K562 (cell line): ENCODE measurements around the gene MYADML2. TPM values are rescaled to one million over a fixed set of nuclear protein-coding genes. Genes with fewer than 3 reads are reported as not detected.

Experiments
- BCOR ChIP-seq: fragments of 450-650 bp; IDR thresholded peaks from 2 replicates; pipeline ENCODE4 v1.6.1; 2016
- E2F1 ChIP-seq: sonication (generic); formaldehyde crosslinking; IDR thresholded peaks from 2 replicates; pipeline ENCODE4 v1.8.1; 2023; ENCODE audit warnings: mild to moderate bottlenecking, missing genetic modification reagents, moderate library complexity
- E2F3 ChIP-seq: fragments of 250-450 bp; sonication (Bioruptor Pico); IDR thresholded peaks from 2 replicates; pipeline ENCODE4 v1.4.0; 2020; ENCODE audit warnings: mild to moderate bottlenecking
- GABPA ChIP-seq: fragments of 200-800 bp; sonication (Bioruptor generic); conservative IDR thresholded peaks from 2 replicates; pipeline ENCODE4 v1.6.1; 2016; ENCODE audit warnings: low read depth, missing genetic modification characterization, missing compliant biosample characterization
- GTF2F1 ChIP-seq: IDR thresholded peaks from 2 replicates; pipeline ENCODE4 v1.6.1; 2011; ENCODE audit warnings: low read depth, low read length, improper control_type of control experiment
- KLF1 ChIP-seq: fragments of 450-650 bp; IDR thresholded peaks from 2 replicates; pipeline ENCODE4 v1.6.1; 2016; ENCODE audit warnings: missing genetic modification characterization, missing compliant biosample characterization
- KLF10 ChIP-seq: fragments of 250-450 bp; sonication (Bioruptor Pico); IDR thresholded peaks from 2 replicates; pipeline ENCODE4 v1.6.1; 2021; ENCODE audit warnings: matching md5 sums
- KLF13 ChIP-seq: fragments of 450-650 bp; IDR thresholded peaks from 2 replicates; pipeline ENCODE4 v1.6.1; 2016; ENCODE audit warnings: missing genetic modification characterization, low read depth, mild to moderate bottlenecking, missing compliant biosample characterization, moderate library complexity, borderline replicate concordance
- LEF1 ChIP-seq: fragments of 450-650 bp; IDR thresholded peaks from 2 replicates; pipeline ENCODE4 v1.6.1; 2016; ENCODE audit warnings: mild to moderate bottlenecking
- NEUROD1 ChIP-seq: fragments of 150-350 bp; IDR thresholded peaks from 2 replicates; pipeline ENCODE4 v1.6.1; 2014; ENCODE audit warnings: borderline replicate concordance, low read length, low read depth; ENCODE audit not compliant: partially characterized antibody
- NR2C2 ChIP-seq, 2 experiments: fragments of 200-800 bp in 1 of 2; sonication (Bioruptor generic) in 1 of 2; sonication (generic) in 1 of 2; formaldehyde crosslinking in 1 of 2; IDR thresholded peaks; 2 replicates each; pipeline versions ENCODE4 v1.6.1 to v1.8.0; 2016 to 2022; ENCODE audit warnings: mild to moderate bottlenecking in 1 of 2, missing compliant biosample characterization in 1 of 2, missing genetic modification characterization in 1 of 2, missing genetic modification reagents in 1 of 2
- OTX1 ChIP-seq: fragments of 450-650 bp; formaldehyde crosslinking; IDR thresholded peaks from 2 replicates; pipeline ENCODE4 v1.4.0; 2022; ENCODE audit warnings: mild to moderate bottlenecking
- PYGO2 ChIP-seq: fragments of 450-650 bp; IDR thresholded peaks from 2 replicates; pipeline ENCODE4 v1.6.1; 2016; ENCODE audit warnings: mild to moderate bottlenecking, missing genetic modification characterization, moderate library complexity, missing compliant biosample characterization
- SIN3A ChIP-seq, 2 experiments: fragments of 150-350 bp in 1 of 2; IDR thresholded peaks; 2 replicates each; pipeline ENCODE4 v1.6.1; 2011 to 2016; ENCODE audit warnings: borderline replicate concordance in 2 of 2, low read depth in 2 of 2, low read length in 2 of 2, mild to moderate bottlenecking in 2 of 2, moderate library complexity in 2 of 2; ENCODE audit not compliant: control insufficient read depth in 1 of 2
- SPI1 ChIP-seq: IDR thresholded peaks from 2 replicates; pipeline ENCODE4 v1.6.1; 2011; ENCODE audit warnings: low read depth, low read length, control low read depth, borderline replicate concordance
- TEAD1 ChIP-seq, 2 experiments: fragments of 450-650 bp in 1 of 2; sonication (generic) in 1 of 2; formaldehyde crosslinking; IDR thresholded peaks; 2 replicates each; pipeline versions ENCODE4 v1.4.0 to v1.8.0; 2020 to 2022; ENCODE audit warnings: mild to moderate bottlenecking in 2 of 2, missing genetic modification reagents in 1 of 2
- XRCC3 ChIP-seq: fragments of 450-650 bp; IDR thresholded peaks from 2 replicates; pipeline ENCODE4 v1.6.1; 2017; ENCODE audit warnings: mild to moderate bottlenecking, moderate library complexity
- ZBTB8A ChIP-seq: fragments of 450-650 bp; IDR thresholded peaks from 2 replicates; pipeline ENCODE4 v1.6.1; 2018; ENCODE audit warnings: mild to moderate bottlenecking, moderate library complexity; ENCODE audit not compliant: partially characterized antibody
- ZNF408 ChIP-seq: fragments of 250-450 bp; sonication (Bioruptor Pico); IDR thresholded peaks from 2 replicates; pipeline ENCODE4 v1.4.0; 2020; ENCODE audit warnings: low read depth, mild to moderate bottlenecking, moderate library complexity
- ZNF586 ChIP-seq: fragments of 450-650 bp; formaldehyde crosslinking; conservative IDR thresholded peaks from 2 replicates; pipeline ENCODE4 v1.4.0; 2020; ENCODE audit warnings: mild to moderate bottlenecking, moderate library complexity
- ZNF717 ChIP-seq: fragments of 250-450 bp; sonication (Bioruptor Pico); IDR thresholded peaks from 2 replicates; pipeline ENCODE4 v1.5.0; 2021
- polyA plus RNA-seq, 8 experiments: library from polyadenylated mRNA; depleted of rRNA in 4 of 8; stranded (reverse) in 5 of 8; unstranded in 3 of 8; fragments of >200 nt; fragmentation: Nextera tagmentation in 2 of 8; fragmentation: Illumina TruSeq in 1 of 8; extraction: Ambion mirVana in 2 of 8; extraction: Trizol in 1 of 8; gene quantifications; 2 replicates each; pipeline versions ENCODE4 v1.2.1 to v1.2.3, GENCODE V29; 2011 to 2014; ENCODE audit warnings: inconsistent platforms in 1 of 8, missing spikeins in 1 of 8
- total RNA-seq, 7 experiments: library from RNA; depleted of rRNA in 6 of 7; stranded (reverse); fragments of >200 nt in 6 of 7; fragmentation: Illumina TruSeq in 2 of 7; extraction: Trizol in 2 of 7; gene quantifications; 2 replicates each; pipeline versions ENCODE4 v1.2.1 to v1.2.3, GENCODE V29; 2011 to 2021; ENCODE audit warnings: low replicate concordance in 1 of 7
- TF ChIP-seq, protein P1 (sequence below): fragments of 200-400 bp; formaldehyde crosslinking; IDR thresholded peaks from 2 replicates; pipeline ENCODE4 v1.6.1; 2017; ENCODE audit warnings: mild to moderate bottlenecking, low read depth, low read length, moderate library complexity
- TF ChIP-seq, protein P2 (sequence below), 2 experiments: fragments of 450-650 bp in 1 of 2; sonication (generic) in 1 of 2; formaldehyde crosslinking in 1 of 2; IDR thresholded peaks in 1 of 2; conservative IDR thresholded peaks in 1 of 2; 2 replicates each; pipeline versions ENCODE4 v1.6.1 to v1.8.1; 2016 to 2023; ENCODE audit warnings: mild to moderate bottlenecking in 2 of 2, moderate library complexity in 2 of 2, inconsistent platforms in 1 of 2, missing genetic modification reagents in 1 of 2

MYADML2 gene
- total and polyA plus RNA-seq, 9 of the 15 experiments (the other 6 are each of a cell fraction or from before 2014, with no cell fraction given) = not detected

DNA sequence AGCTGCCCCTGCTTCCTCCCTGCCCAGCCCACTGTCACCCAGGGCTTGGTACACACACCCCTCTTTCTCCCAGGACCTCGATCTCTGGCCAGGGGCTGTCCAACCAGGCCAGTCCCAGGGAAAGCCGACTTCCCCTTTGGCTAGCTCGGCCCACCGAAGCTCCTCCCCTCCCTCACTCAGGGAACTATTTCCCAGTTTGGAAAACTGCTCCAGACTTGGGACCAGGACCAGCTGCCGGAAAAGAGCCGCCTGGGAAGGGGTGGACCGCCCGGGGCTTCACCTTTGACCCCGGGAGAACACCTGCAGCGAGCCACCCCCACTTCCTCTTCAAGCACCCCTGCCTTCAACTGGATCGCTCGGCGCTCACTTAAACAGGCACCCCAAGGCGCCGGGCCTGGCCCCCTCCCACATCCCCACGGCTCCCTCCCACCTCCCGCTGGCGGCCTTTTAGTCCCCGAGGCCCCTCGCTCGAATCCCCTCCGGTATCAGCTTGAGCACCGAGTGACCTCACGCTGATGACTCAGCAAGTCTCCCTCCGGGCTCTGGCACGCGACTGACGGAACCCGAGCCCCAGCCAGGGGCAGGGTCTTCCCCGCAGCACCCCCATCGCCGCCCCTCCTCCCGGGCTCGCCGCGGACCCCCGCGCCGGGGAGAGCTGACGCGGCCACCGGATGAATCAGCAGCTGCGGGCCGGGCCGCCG lies 20.4 kb downstream of the MYADML2 start (continued):
- TF ChIP-seq, protein P1, sequence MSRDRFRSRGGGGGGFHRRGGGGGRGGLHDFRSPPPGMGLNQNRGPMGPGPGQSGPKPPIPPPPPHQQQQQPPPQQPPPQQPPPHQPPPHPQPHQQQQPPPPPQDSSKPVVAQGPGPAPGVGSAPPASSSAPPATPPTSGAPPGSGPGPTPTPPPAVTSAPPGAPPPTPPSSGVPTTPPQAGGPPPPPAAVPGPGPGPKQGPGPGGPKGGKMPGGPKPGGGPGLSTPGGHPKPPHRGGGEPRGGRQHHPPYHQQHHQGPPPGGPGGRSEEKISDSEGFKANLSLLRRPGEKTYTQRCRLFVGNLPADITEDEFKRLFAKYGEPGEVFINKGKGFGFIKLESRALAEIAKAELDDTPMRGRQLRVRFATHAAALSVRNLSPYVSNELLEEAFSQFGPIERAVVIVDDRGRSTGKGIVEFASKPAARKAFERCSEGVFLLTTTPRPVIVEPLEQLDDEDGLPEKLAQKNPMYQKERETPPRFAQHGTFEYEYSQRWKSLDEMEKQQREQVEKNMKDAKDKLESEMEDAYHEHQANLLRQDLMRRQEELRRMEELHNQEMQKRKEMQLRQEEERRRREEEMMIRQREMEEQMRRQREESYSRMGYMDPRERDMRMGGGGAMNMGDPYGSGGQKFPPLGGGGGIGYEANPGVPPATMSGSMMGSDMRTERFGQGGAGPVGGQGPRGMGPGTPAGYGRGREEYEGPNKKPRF = no peak
- TF ChIP-seq KLF1 (tag) (no peak), GTF2F1 (no peak), LEF1 (0 out of 2 replicates have a peak, but pooled peaks have one; percentile 25), KLF10 (CRISPR knock-in tag) (no peak), XRCC3 (no peak), ZNF586 (CRISPR knock-in tag) (no peak), SPI1 (peak; percentile 88), ZNF717 (CRISPR knock-in tag) (no peak), ZNF408 (CRISPR knock-in tag) (no peak), KLF13 (tag) (no peak), TEAD1 (CRISPR knock-in tag; IDR thresholded peaks at IDR 0.05) (no peak), SIN3A (IDR thresholded peaks at IDR 0.05; ENCODE audit: borderline replicate concordance in 2 of 2, control insufficient read depth in 1 of 2, low read depth in 2 of 2, low read length in 2 of 2) (peak; percentile 41 to 69; a peak in 2 of 4 replicates), OTX1 (no peak), BCOR (0 out of 2 replicates have a peak, but pooled peaks have one; percentile 46), E2F3 (CRISPR knock-in tag) (no peak), GABPA (tag) (peak; percentile 45; the same call in 1 of the 2 replicates), ZBTB8A (no peak), NR2C2 (CRISPR knock-in tag; IDR thresholded peaks at IDR 0.05) (peak; percentile 73; the same call in 1 of the 2 replicates), NR2C2 (tag; IDR thresholded peaks at IDR 0.05) (peak; percentile 95), E2F1 (CRISPR knock-in tag) (no peak), NEUROD1 (peak; percentile 75), PYGO2 (tag) (no peak)
- TF ChIP-seq, protein P2, sequence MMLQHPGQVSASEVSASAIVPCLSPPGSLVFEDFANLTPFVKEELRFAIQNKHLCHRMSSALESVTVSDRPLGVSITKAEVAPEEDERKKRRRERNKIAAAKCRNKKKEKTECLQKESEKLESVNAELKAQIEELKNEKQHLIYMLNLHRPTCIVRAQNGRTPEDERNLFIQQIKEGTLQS (IDR thresholded peaks at IDR 0.05) = peak; percentile 96
- TF ChIP-seq, protein P2 (CRISPR knock-in tag; conservative IDR thresholded peaks at IDR 0.05) = peak; percentile 47; the same call in 1 of the 2 replicates
